Naive B cell (primary cell): ENCODE results near the gene CHN2. TPM values are rescaled to one million over a fixed set of nuclear protein-coding genes. Genes with fewer than 3 reads are reported as not detected.

Experiments used
- ATAC-seq, 2 donors: fragments of 150-1000 bp; cut with Tn5 transposase; 2 replicates each; pipeline ENCODE4 v1.10.0; 2021; ENCODE audit warnings: low read depth in 2 of 2, mild to moderate bottlenecking in 2 of 2, moderate library complexity in 2 of 2
- DNase-seq: peaks from one replicate; pipeline ENCODE4 v3.0.0; 2022
- H3K27ac Mint-ChIP-seq, 6 donors: one replicate each; pipeline ENCODE4 v1.8.0; 2020 to 2022; ENCODE audit warnings: mild to moderate bottlenecking in 6 of 6, mixed read lengths in 6 of 6, moderate library complexity in 5 of 6, inconsistent platforms in 2 of 6
- H3K27me3 Mint-ChIP-seq, 3 donors: one replicate each; pipeline ENCODE4 v1.8.0; 2021 to 2022; ENCODE audit warnings: mixed read lengths in 3 of 3, mild to moderate bottlenecking in 1 of 3
- H3K36me3 Mint-ChIP-seq, 2 donors: one replicate each; pipeline ENCODE4 v1.8.0; 2020 to 2022; ENCODE audit warnings: mixed read lengths in 2 of 2, inconsistent platforms in 1 of 2, mild to moderate bottlenecking in 1 of 2
- H3K4me1 Mint-ChIP-seq, 3 donors: one replicate each; pipeline ENCODE4 v1.8.0; 2020 to 2022; ENCODE audit warnings: mixed read lengths in 3 of 3, inconsistent platforms in 1 of 3, mild to moderate bottlenecking in 1 of 3, moderate library complexity in 1 of 3
- H3K4me3 Mint-ChIP-seq, 8 donors: one replicate each; pipeline ENCODE4 v1.8.0; 2020 to 2022; ENCODE audit warnings: mild to moderate bottlenecking in 8 of 8, mixed read lengths in 8 of 8, moderate library complexity in 8 of 8, inconsistent platforms in 2 of 8
- H3K9me3 Mint-ChIP-seq, 7 donors: one replicate each; pipeline ENCODE4 v1.8.0; 2020 to 2022; ENCODE audit warnings: mixed read lengths in 7 of 7, mild to moderate bottlenecking in 5 of 7, inconsistent platforms in 2 of 7, moderate library complexity in 1 of 7
- polyA plus RNA-seq, 6 donors: library from polyadenylated mRNA; unstranded; fragments of 300-500 nt; fragmentation: Illumina TruSeq; gene quantifications; one replicate each; pipeline ENCODE4 v1.2.3, GENCODE V29; 2021; ENCODE audit warnings: low read depth in 6 of 6

CHN2 gene
- polyA plus RNA-seq, 6 donors from 2014 or later: 0.27 TPM; not detected in 5

GRCh38 chr7:29421010-29421956 lies 226.7 kb downstream of the CHN2 start:
- no peaks in the 10 kb centered on the region for H3K9me3 Mint-ChIP-seq
- H3K4me3 Mint-ChIP-seq: no peak overlapping the region
- DNase-seq (no peak), ATAC-seq (no peak)
- no peaks in the 10 kb centered on the region for H3K36me3 Mint-ChIP-seq
- no peak overlapping the region for H3K27ac Mint-ChIP-seq
- H3K4me1 Mint-ChIP-seq: no peaks in the 10 kb centered on the region
- H3K27me3 Mint-ChIP-seq: peaks cover 0 to 9% (median 7%) of the 10 kb centered on the region in 3 donors

GRCh38 chr7:29422829-29423228 lies 228.3 kb downstream of the CHN2 start:
- H3K4me1 Mint-ChIP-seq: no peaks in the 10 kb centered on the region
- ATAC-seq (no peak), DNase-seq (no peak)
- H3K9me3 Mint-ChIP-seq: no peaks in the 10 kb centered on the region
- H3K4me3 Mint-ChIP-seq: no peak overlapping the region
- no peak overlapping the region for H3K27ac Mint-ChIP-seq
- peaks cover 0 to 9% (median 7%) of the 10 kb centered on the region in 3 donors for H3K27me3 Mint-ChIP-seq
- no peaks in the 10 kb centered on the region for H3K36me3 Mint-ChIP-seq

DNA sequence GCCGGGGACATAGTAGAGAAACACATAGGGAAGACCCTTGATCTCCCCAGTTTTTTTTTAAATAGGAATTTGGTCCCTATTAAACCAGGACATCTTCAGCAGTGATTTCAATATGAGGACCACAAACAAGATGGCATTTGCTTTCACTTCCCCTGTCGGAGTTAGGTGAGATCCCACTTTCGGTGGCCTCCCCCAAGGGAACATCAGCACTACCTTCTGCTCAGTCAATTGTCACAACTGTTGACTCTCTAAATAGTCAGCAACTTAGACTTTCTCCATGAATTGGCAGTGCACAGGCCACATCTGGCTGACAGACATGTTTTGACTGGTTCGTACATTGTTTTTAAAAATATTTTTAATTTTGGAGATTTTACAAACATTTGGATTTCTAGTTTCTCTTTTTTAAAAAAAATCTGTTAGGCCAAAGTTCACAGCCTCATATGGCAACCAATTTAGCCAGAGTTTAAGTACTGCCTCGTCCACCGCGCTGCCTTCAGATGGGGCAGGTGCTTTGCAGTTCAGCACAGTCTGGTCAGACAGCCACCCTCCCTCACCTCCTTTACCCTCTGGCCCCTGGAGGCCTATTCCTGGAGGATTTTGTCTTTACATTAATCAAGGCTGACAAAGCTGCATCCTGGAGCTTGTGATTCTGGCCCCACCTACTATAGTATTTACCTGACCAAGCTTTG lies 229.9 kb downstream of the CHN2 start:
- H3K27me3 Mint-ChIP-seq: peaks cover 0 to 9% (median 7%) of the 10 kb centered on the region in 3 donors
- no peaks in the 10 kb centered on the region for H3K9me3 Mint-ChIP-seq
- H3K4me3 Mint-ChIP-seq: no peak overlapping the region
- ATAC-seq: peak in 1 of 2 donors; percentile 20
- DNase-seq: no peak
- no peak overlapping the region for H3K27ac Mint-ChIP-seq
- H3K36me3 Mint-ChIP-seq: no peaks in the 10 kb centered on the region
- H3K4me1 Mint-ChIP-seq: no peaks in the 10 kb centered on the region

DNA sequence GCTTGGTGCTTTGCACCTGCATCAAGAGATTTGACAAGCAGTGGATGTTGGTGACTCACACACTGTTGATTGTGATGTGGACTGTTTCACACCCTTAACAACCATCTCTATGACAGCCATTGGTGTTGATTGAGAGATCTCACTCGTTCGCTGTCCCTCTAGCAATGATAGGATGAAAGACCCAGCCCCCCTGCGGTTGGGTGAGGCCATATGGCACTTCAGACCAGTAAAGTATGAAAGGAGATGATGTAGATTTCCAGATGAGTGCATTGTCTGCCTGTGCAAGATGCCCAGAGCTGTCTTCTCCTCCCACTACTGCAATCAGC lies 230.4 kb downstream of the CHN2 start:
- Mint-ChIP-seq H3K27ac (no peak overlapping the region), H3K9me3 (no peaks in the 10 kb centered on the region), H3K36me3 (no peaks in the 10 kb centered on the region), H3K4me3 (peak overlapping the region in 1 of 8 donors; percentile 2), H3K27me3 (peaks cover 0 to 9% (median 7%) of the 10 kb centered on the region in 3 donors), H3K4me1 (no peaks in the 10 kb centered on the region)
- DNase-seq: no peak
- peak in 1 of 2 donors; percentile 23 for ATAC-seq

GRCh38 chr7:29426587-29426986 lies 232.0 kb downstream of the CHN2 start:
- DNase-seq (no peak), ATAC-seq (no peak)
- H3K4me3 Mint-ChIP-seq: no peak overlapping the region
- peaks cover 0 to 2% (median 0%) of the 10 kb centered on the region in 7 donors for H3K9me3 Mint-ChIP-seq
- H3K4me1 Mint-ChIP-seq: no peaks in the 10 kb centered on the region
- peaks cover 0 to 9% (median 7%) of the 10 kb centered on the region in 3 donors for H3K27me3 Mint-ChIP-seq
- H3K36me3 Mint-ChIP-seq: no peaks in the 10 kb centered on the region
- no peak overlapping the region for H3K27ac Mint-ChIP-seq

GRCh38 chr7:29429401-29429800 lies 234.8 kb downstream of the CHN2 start:
- Mint-ChIP-seq H3K27ac (no peak overlapping the region), H3K27me3 (peaks cover 0 to under 1% (median 0%) of the 10 kb centered on the region in 3 donors), H3K4me3 (no peak overlapping the region), H3K4me1 (no peaks in the 10 kb centered on the region), H3K9me3 (peaks cover 0 to 2% (median 0%) of the 10 kb centered on the region in 7 donors), H3K36me3 (no peaks in the 10 kb centered on the region)
- ATAC-seq (no peak), DNase-seq (no peak)

DNA sequence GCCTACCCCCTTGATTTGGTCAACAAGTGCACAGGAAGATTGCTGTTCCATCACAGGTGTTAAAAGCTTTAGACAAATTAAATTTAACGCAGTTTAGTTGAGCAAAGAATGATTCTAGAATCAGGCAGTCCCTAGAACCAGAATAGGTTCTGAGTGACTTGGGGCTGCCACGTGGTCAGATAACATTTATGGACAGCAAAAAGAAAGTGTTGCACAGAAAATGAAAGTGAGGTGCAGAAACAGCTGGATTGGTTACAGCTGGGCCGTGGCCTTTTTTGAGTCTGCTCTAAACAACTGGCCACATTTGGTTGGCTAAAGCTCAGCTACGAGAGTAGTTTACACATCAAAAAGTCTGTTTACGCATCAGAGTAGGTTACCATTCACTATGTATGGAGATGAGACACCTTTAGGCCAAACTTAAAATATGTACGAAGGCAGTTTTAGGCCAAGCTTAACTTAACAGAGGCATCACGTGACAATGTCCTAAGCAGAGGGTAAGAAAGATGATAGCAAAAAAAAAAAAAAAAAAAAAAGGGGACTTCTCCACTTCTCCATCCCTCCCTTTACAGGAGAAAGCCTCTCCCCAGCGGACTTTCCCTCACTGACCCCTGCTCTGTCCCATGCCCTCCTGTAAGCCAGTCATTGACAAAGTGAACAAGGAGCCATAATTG lies 235.8 kb downstream of the CHN2 start:
- DNase-seq: no peak
- no peaks in the 10 kb centered on the region for H3K36me3 Mint-ChIP-seq
- H3K4me3 Mint-ChIP-seq: no peak overlapping the region
- no peaks in the 10 kb centered on the region for H3K4me1 Mint-ChIP-seq
- H3K9me3 Mint-ChIP-seq: peaks cover 0 to 2% (median 0%) of the 10 kb centered on the region in 7 donors
- peaks cover 0 to 5% (median 0%) of the 10 kb centered on the region in 3 donors for H3K27me3 Mint-ChIP-seq
- ATAC-seq: no peak
- H3K27ac Mint-ChIP-seq: no peak overlapping the region

GRCh38 chr7:29431686-29432085 lies 237.1 kb downstream of the CHN2 start:
- Mint-ChIP-seq H3K27ac (no peak overlapping the region), H3K4me3 (no peak overlapping the region)

DNA sequence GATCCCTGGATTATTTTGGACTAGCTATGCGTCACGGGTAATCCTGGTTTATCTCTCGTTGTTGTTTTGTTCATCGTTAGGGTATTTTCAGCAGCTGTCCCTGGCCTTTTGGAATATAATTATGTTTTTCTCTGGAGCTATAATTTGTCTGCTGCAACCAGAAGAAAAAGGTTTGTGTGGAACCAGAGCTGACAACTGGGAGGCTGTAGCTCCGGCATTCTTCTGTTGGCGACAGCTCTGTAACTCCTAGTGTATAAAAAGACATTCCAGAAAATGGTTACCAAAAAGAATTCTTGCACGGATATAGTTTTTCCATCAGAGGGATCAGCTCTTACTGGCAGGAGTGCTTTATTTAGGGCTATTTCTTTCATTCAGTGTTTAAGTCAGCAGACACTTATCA lies 238.1 kb downstream of the CHN2 start:
- no peak for ATAC-seq
- Mint-ChIP-seq H3K36me3 (no peaks in the 10 kb centered on the region), H3K27ac (no peak overlapping the region), H3K9me3 (peaks cover 0 to 2% (median 0%) of the 10 kb centered on the region in 7 donors), H3K4me1 (no peaks in the 10 kb centered on the region), H3K27me3 (peaks cover 0 to 5% (median 0%) of the 10 kb centered on the region in 3 donors), H3K4me3 (no peak overlapping the region)
- no peak for DNase-seq

More at GRCh38 chr7:29431686-29432085, 237.1 kb downstream of the CHN2 start:
- no peak for DNase-seq
- Mint-ChIP-seq H3K4me1 (no peaks in the 10 kb centered on the region), H3K36me3 (no peaks in the 10 kb centered on the region), H3K27me3 (peaks cover 0 to 5% (median 0%) of the 10 kb centered on the region in 3 donors), H3K9me3 (peaks cover 0 to 2% (median 0%) of the 10 kb centered on the region in 7 donors)
- no peak for ATAC-seq

GRCh38 chr7:29434380-29434768 lies 239.8 kb downstream of the CHN2 start:
- no peak for ATAC-seq
- no peaks in the 10 kb centered on the region for H3K4me1 Mint-ChIP-seq
- H3K9me3 Mint-ChIP-seq: peaks cover 0 to 2% (median 0%) of the 10 kb centered on the region in 7 donors
- peaks cover 0 to 5% (median 0%) of the 10 kb centered on the region in 3 donors for H3K27me3 Mint-ChIP-seq
- no peaks in the 10 kb centered on the region for H3K36me3 Mint-ChIP-seq
- no peak overlapping the region for H3K27ac Mint-ChIP-seq
- H3K4me3 Mint-ChIP-seq: no peak overlapping the region
- DNase-seq: no peak

- Mint-ChIP-seq H3K36me3 (no peaks in the 10 kb centered on the region), H3K27me3 (peaks cover 0 to 5% (median 0%) of the 10 kb centered on the region in 3 donors), H3K9me3 (peaks cover 0 to 2% (median 0%) of the 10 kb centered on the region in 7 donors), H3K4me1 (no peaks in the 10 kb centered on the region), H3K4me3 (no peak overlapping the region), H3K27ac (peak overlapping the region in 1 of 6 donors; percentile 61)
- no peak for ATAC-seq
- no peak for DNase-seq
Measured at GRCh38 chr7:29435167-29435566, 240.6 kb downstream of the CHN2 start.

DNA sequence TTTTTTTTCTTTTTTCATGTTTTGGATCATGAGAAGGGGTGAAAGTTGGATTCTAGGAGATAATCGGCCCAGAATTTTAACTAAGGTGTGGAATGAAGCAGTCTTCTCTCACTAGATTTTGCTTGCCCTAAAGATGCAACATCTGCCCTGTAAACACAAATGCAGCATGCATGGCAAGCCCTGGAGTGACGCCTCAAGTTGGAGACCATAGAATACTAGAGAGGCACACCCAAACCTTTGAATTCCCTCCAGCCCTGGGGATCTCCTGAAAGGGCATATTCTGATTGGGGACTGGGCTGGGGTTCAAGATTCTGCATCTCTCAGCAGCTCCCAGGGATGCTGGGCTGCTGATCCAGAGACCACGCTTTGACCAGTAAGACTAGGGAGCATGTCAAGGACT lies 241.3 kb downstream of the CHN2 start:
- no peak for ATAC-seq
- Mint-ChIP-seq H3K36me3 (no peaks in the 10 kb centered on the region), H3K27me3 (peaks cover 0 to 5% (median 0%) of the 10 kb centered on the region in 3 donors), H3K9me3 (peaks cover 0 to 2% (median 0%) of the 10 kb centered on the region in 7 donors), H3K4me3 (no peak overlapping the region), H3K27ac (no peak overlapping the region), H3K4me1 (no peaks in the 10 kb centered on the region)
- no peak for DNase-seq

DNA sequence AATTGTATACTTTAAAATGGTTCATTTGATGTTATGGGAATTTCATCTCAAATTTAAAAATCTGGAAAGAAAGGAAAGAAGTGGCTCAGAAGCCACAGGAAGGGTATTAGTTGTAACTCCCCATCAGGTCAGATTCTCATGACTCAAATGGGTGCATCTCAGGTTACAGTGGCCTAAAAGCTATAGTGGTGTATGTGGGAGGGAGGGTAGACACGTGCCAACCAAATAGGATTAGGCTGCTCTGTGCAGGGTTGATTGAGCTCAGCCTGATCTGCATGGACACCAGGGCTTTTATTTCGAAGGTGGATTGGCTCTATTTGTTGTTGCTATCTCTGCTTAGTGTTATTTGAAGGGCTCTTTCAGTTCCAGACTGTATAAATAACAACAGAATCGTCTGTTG lies 247.6 kb downstream of the CHN2 start:
- DNase-seq (no peak), ATAC-seq (no peak)
- H3K27me3 Mint-ChIP-seq: peaks cover 0 to 8% (median 5%) of the 10 kb centered on the region in 3 donors
- no peaks in the 10 kb centered on the region for H3K4me1 Mint-ChIP-seq
- H3K9me3 Mint-ChIP-seq: no peaks in the 10 kb centered on the region
- H3K27ac Mint-ChIP-seq: no peak overlapping the region
- H3K36me3 Mint-ChIP-seq: no peaks in the 10 kb centered on the region
- no peak overlapping the region for H3K4me3 Mint-ChIP-seq
